ENCODE data around the gene TNFRSF4.

TNFRSF4 gene

GRCh38 chr1:1162597-1163537, 51.1 kb downstream of the TNFRSF4 start:
- ChIA-PET CTCF (no interaction called here), POLR2A (no interaction called here)
- no peak for DNase-seq (ENCODE audit: extremely low spot score)
- TF ChIP-seq LEF1 (IDR thresholded peaks at IDR 0.05; ENCODE audit: borderline replicate concordance) (no peak), TARDBP (IDR thresholded peaks at IDR 0.05) (no peak), NFRKB (IDR thresholded peaks at IDR 0.05) (no peak), FOXK2 (IDR thresholded peaks at IDR 0.05) (no peak), PKNOX1 (IDR thresholded peaks at IDR 0.05) (no peak), ARNT (IDR thresholded peaks at IDR 0.05) (no peak), L3MBTL2 (conservative IDR thresholded peaks at IDR 0.05) (no peak), HDGF (IDR thresholded peaks at IDR 0.05; ENCODE audit: borderline replicate concordance) (no peak), ELF4 (IDR thresholded peaks at IDR 0.05) (no peak), FOXA1 (IDR thresholded peaks at IDR 0.05) (no peak), SP1 (IDR thresholded peaks at IDR 0.05) (no peak)

GRCh38 chr1:1161683-1162079, 52.3 kb downstream of the TNFRSF4 start:
- no peak for DNase-seq (ENCODE audit: extremely low spot score)
- CTCF ChIA-PET = no interaction called here
- TF ChIP-seq HDGF (IDR thresholded peaks at IDR 0.05; ENCODE audit: borderline replicate concordance) (no peak), FOXM1 (IDR thresholded peaks at IDR 0.05; ENCODE audit: borderline replicate concordance) (no peak), TARDBP (IDR thresholded peaks at IDR 0.05) (no peak), BHLHE40 (IDR thresholded peaks at IDR 0.05; ENCODE audit: borderline replicate concordance) (no peak), SP1 (IDR thresholded peaks at IDR 0.05) (no peak), SUZ12 (IDR thresholded peaks at IDR 0.05) (no peak), L3MBTL2 (conservative IDR thresholded peaks at IDR 0.05) (no peak), ELF4 (IDR thresholded peaks at IDR 0.05) (no peak), LEF1 (IDR thresholded peaks at IDR 0.05; ENCODE audit: borderline replicate concordance) (no peak), FOXA1 (IDR thresholded peaks at IDR 0.05) (no peak), PKNOX1 (IDR thresholded peaks at IDR 0.05) (no peak)
- POLR2A ChIA-PET = no interaction called here
